Prostate gland (tissue), 2 donors: ENCODE measurements around the gene FTL.

Experiments
- POLR2A ChIP-seq: fragments of 450-650 bp; IDR thresholded peaks from one replicate; pipeline ENCODE4 v1.6.1; 2016; ENCODE audit warnings: antibody characterized with exemption, mild to moderate bottlenecking
- POLR2AphosphoS5 ChIP-seq: sonication (generic); formaldehyde crosslinking; IDR thresholded peaks from one replicate; pipeline ENCODE4 v1.6.1; 2017; ENCODE audit warnings: antibody characterized with exemption
- TF ChIP-seq, protein P1 (sequence below), 4 experiments: fragments of 200-600 bp in 2 of 4; fragments of 450-650 bp in 2 of 4; sonication (generic) in 2 of 4; IDR thresholded peaks; 1 replicate in 3 of 4; 2 replicates in 1 of 4; pipeline ENCODE4 v1.5.1; 2016 to 2019; ENCODE audit warnings: antibody characterized with exemption in 4 of 4, mild to moderate bottlenecking in 2 of 4, moderate library complexity in 2 of 4

DNA sequence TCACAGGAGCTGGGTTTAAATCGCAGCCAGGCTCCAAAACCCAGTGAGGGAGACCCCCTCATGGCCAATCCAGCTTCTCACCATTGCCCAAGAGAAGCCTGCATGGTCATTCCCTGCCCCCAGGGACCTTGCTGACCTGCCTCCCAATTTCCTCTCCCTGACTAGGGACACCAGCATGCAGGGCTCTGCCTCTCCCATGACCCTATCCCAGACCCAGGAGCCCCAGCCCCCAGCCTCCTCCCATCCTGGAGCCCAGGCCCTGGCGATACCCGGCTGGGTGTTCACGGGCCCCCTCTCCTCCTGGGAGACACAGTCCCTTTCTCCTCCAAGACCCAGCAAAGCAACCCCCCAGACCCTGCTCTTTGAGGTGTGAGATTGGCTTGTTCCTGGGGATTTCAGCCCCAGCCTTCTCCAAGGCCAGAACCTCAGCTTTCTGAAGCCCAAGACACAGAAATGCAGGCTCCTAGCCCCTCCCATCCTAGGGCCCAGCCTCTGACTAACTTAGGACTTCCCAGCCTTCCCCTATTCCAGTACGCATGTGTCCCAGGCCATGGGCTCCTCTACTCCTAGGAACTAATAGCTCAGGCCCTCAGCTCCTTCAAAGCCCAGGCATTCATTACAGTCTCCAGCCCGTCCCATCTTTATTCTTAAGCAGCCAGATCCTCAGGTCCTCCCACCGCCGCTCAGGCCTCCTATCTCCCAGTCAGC, 26.9 kb downstream of the FTL start:
- TF ChIP-seq, protein P1, sequence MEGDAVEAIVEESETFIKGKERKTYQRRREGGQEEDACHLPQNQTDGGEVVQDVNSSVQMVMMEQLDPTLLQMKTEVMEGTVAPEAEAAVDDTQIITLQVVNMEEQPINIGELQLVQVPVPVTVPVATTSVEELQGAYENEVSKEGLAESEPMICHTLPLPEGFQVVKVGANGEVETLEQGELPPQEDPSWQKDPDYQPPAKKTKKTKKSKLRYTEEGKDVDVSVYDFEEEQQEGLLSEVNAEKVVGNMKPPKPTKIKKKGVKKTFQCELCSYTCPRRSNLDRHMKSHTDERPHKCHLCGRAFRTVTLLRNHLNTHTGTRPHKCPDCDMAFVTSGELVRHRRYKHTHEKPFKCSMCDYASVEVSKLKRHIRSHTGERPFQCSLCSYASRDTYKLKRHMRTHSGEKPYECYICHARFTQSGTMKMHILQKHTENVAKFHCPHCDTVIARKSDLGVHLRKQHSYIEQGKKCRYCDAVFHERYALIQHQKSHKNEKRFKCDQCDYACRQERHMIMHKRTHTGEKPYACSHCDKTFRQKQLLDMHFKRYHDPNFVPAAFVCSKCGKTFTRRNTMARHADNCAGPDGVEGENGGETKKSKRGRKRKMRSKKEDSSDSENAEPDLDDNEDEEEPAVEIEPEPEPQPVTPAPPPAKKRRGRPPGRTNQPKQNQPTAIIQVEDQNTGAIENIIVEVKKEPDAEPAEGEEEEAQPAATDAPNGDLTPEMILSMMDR (IDR thresholded peaks at IDR 0.05) = no peak
- TF ChIP-seq POLR2A (peak; percentile 83), POLR2AphosphoS5 (peak; percentile 89)
